ENCODE measurements around the gene MYOF.

- TF ChIP-seq CTCF (optimal IDR thresholded peaks at IDR 0.05 in 1 of 3, IDR thresholded peaks at IDR 0.05 in 1 of 3, conservative IDR thresholded peaks at IDR 0.05 in 1 of 3; ENCODE audit: extremely low read depth in 1 of 3, insufficient read depth in 2 of 3, low read length in 3 of 3) (no peak), EZH2 (IDR thresholded peaks at IDR 0.05; ENCODE audit: low read length) (no peak)
Measured at GRCh38 chr10:93494494-93494893, 12.4 kb upstream of the MYOF start.
